Heart right ventricle (tissue), 16 donors: ENCODE results near the gene EDEM1. TPM values are rescaled to one million over a fixed set of nuclear protein-coding genes. Genes with fewer than 3 reads are reported as not detected.

ENCODE experiments used
- ATAC-seq, 8 donors: fragments of 200-7000 bp; cut with Tn5 transposase; one replicate each; pipeline ENCODE4 v1.9.1; 2020; ENCODE audit warnings: mild to moderate bottlenecking in 8 of 8, moderate library complexity in 8 of 8, moderate number of reproducible peaks in 1 of 8
- DNase-seq, 2 donors: peaks; one replicate each; pipeline ENCODE4 v3.0.0-alpha.2; 2020
- H3K27ac ChIP-seq, 10 donors: fragments of 200-600 bp; sonication (generic) in 2 of 10; one replicate each; pipeline versions ENCODE4 v1.5.0 to v1.8.0; 2020 to 2022; ENCODE audit warnings: mild to moderate bottlenecking in 3 of 10
- H3K27me3 ChIP-seq, 7 donors: fragments of 200-600 bp; one replicate each; pipeline ENCODE4 v1.8.0; 2021 to 2022; ENCODE audit warnings: mild to moderate bottlenecking in 2 of 7
- H3K36me3 ChIP-seq, 9 donors: fragments of 200-600 bp; sonication (generic) in 1 of 9; one replicate each; pipeline versions ENCODE4 v1.5.0 to v1.8.0; 2020 to 2022; ENCODE audit warnings: mild to moderate bottlenecking in 2 of 9
- H3K4me1 ChIP-seq, 9 donors: fragments of 200-600 bp; sonication (generic) in 1 of 9; one replicate each; pipeline versions ENCODE4 v1.5.0 to v1.8.0; 2020 to 2022; ENCODE audit warnings: mild to moderate bottlenecking in 4 of 9
- H3K4me3 ChIP-seq, 10 donors: fragments of 200-600 bp; sonication (generic) in 2 of 10; one replicate each; pipeline versions ENCODE4 v1.5.0 to v1.8.0; 2020 to 2022; ENCODE audit warnings: mild to moderate bottlenecking in 7 of 10, moderate library complexity in 2 of 10
- H3K9me3 ChIP-seq, 11 donors: fragments of 200-600 bp in 10 of 11; sonication (generic) in 2 of 11; one replicate each; pipeline versions ENCODE4 v1.5.0 to v1.8.0; 2013 to 2022; ENCODE audit warnings: mild to moderate bottlenecking in 2 of 11, control low read depth in 1 of 11, moderate library complexity in 1 of 11
- WGBS, 2 donors: extraction: QIAGEN DNeasy Blood & Tissue Kit; methylation state at CpG; one replicate each; pipeline ENCODE4 v1.1.7; 2013; ENCODE audit warnings: inconsistent platforms in 1 of 2; 5-methylcytosine and 5-hydroxymethylcytosine counted together
- intact Hi-C, 10 donors: fragments of 100-400 bp; cut with DNase I; formaldehyde crosslinking; loops; one replicate each; pipeline versions ENCODE4 v1.11.1 to v1.14.2; 2022
- polyA plus RNA-seq, 2 donors: library from polyadenylated mRNA; stranded (reverse); fragments of 200-250 nt; gene quantifications; one replicate each; pipeline ENCODE4 v1.2.3, GENCODE V29; 2013
- total RNA-seq, 10 donors: library from RNA; stranded (reverse); fragmentation: NEBNext Ultra II Directional in 3 of 10; extraction: Animal tissue kit (Norgen Biotek cat#: 25700) in 3 of 10; gene quantifications; one replicate each; pipeline versions ENCODE4 v1.2.1 to v1.2.4, GENCODE V29; 2021 to 2023
- TF ChIP-seq, protein P1 (sequence below), 9 donors: fragments of 200-600 bp; sonication (generic) in 2 of 9; IDR thresholded peaks; one replicate each; pipeline versions ENCODE4 v1.5.0 to v1.8.0; 2021 to 2022; ENCODE audit warnings: antibody characterized with exemption in 9 of 9, mild to moderate bottlenecking in 5 of 9, moderate library complexity in 1 of 9
- donor health status: Arrhythmogenic right ventricular cardiomyopathy.
- donor health status: ischemic (EF 13 %, LVEDD 7.1; RV severe dilation, severe dysfunction).
- donor health status: healthy with polysubstance abuse.
- donor health status: DM: no; HTN: yes; CAD: no.
- donor health status: DM: no; HTN: no; CAD: no.
- donor health status: ischemic (EF 25% LVEDD 6.9; RV normal size, moderate dysfunction).
- donor health status: ischemic (EF 25% LVEDD 5.7; RV mildly dilated, moderate dysfunction).
- donor health status: healthy.
- donor health status: DM: yes; HTN: yes; CAD: no.
- donor health status: Ischemic cardiomyopathy.
- donor health status: ischemic (EF 35%, LVEDD 5.7; RV mildly dilated, moderate dysfunction).
- donor health status: nonischemic (EF 11% LVEDD 7.7; RV severe dilation, severe dysfunction).
- donor health status: DM: yes; HTN: yes; CAD: no.
- donor health status: PGD.
- donor health status: ischemic (EF 29% LVEDD 5.4; RV normal size, mild dysfunction).
- donor health status: nonischemic (EF 23%, LVEDD 6.1; RV moderate dilation, normal function).

Gene EDEM1
- total and polyA plus RNA-seq, 12 donors = 2.2 to 19.0 (median 9.1) TPM

- ATAC-seq = no peak
- intact Hi-C loops = no loop called here
- Histone ChIP-seq H3K36me3 (peaks cover 0 to 16% (median 0%) of the 10 kb centered on the region in 9 donors), H3K27ac (peak overlapping the region in 1 of 10 donors; percentile 57), H3K4me3 (no peak overlapping the region), H3K27me3 (no peaks in the 10 kb centered on the region), H3K9me3 (no peaks in the 10 kb centered on the region), H3K4me1 (peaks cover 0 to 83% (median 30%) of the 10 kb centered on the region in 9 donors)
- WGBS, 2 donors = 88 to 90% methylated on average over 5 of the region's 5 CpGs
- DNase-seq = no peak
- TF ChIP-seq, protein P1, sequence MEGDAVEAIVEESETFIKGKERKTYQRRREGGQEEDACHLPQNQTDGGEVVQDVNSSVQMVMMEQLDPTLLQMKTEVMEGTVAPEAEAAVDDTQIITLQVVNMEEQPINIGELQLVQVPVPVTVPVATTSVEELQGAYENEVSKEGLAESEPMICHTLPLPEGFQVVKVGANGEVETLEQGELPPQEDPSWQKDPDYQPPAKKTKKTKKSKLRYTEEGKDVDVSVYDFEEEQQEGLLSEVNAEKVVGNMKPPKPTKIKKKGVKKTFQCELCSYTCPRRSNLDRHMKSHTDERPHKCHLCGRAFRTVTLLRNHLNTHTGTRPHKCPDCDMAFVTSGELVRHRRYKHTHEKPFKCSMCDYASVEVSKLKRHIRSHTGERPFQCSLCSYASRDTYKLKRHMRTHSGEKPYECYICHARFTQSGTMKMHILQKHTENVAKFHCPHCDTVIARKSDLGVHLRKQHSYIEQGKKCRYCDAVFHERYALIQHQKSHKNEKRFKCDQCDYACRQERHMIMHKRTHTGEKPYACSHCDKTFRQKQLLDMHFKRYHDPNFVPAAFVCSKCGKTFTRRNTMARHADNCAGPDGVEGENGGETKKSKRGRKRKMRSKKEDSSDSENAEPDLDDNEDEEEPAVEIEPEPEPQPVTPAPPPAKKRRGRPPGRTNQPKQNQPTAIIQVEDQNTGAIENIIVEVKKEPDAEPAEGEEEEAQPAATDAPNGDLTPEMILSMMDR (IDR thresholded peaks at IDR 0.05) = no peak
Measured at GRCh38 chr3:5191555-5192304, 4.2 kb downstream of the EDEM1 start.

GRCh38 chr3:5192571-5193365 is 5.3 kb downstream of the EDEM1 start:
- Histone ChIP-seq H3K4me1 (peaks cover 0 to 90% (median 34%) of the 10 kb centered on the region in 9 donors), H3K9me3 (no peaks in the 10 kb centered on the region), H3K4me3 (no peak overlapping the region), H3K27ac (peak overlapping the region in 1 of 10 donors; percentile 57), H3K27me3 (no peaks in the 10 kb centered on the region), H3K36me3 (peaks cover 0 to 16% (median 0%) of the 10 kb centered on the region in 9 donors)
- 93 to 97% methylated on average over 3 of the region's 3 CpGs for WGBS, 2 donors
- TF ChIP-seq, protein P1 (IDR thresholded peaks at IDR 0.05) = no peak
- no peak for ATAC-seq
- DNase-seq = no peak
- intact Hi-C loops = no loop called here

- DNase-seq = no peak
- Histone ChIP-seq H3K4me3 (no peak overlapping the region), H3K27me3 (no peaks in the 10 kb centered on the region), H3K27ac (peak overlapping the region in 2 of 10 donors; percentile 2 to 86), H3K36me3 (peaks cover 0 to 26% (median 0%) of the 10 kb centered on the region in 9 donors), H3K4me1 (peaks cover 0 to 100% (median 29%) of the 10 kb centered on the region in 9 donors), H3K9me3 (no peaks in the 10 kb centered on the region)
- TF ChIP-seq, protein P1 (IDR thresholded peaks at IDR 0.05) = no peak
- no peak for ATAC-seq
- 67 to 79% methylated on average over 2 of the region's 2 CpGs for WGBS, 2 donors
- intact Hi-C loops = no loop called here
Measured at GRCh38 chr3:5194341-5194740, 6.8 kb downstream of the EDEM1 start.

- intact Hi-C loops = no loop called here
- no peak for DNase-seq
- TF ChIP-seq, protein P1 (IDR thresholded peaks at IDR 0.05) = no peak
- H3K9me3 ChIP-seq = no peaks in the 10 kb centered on the region
- H3K27ac ChIP-seq = peak overlapping the region in 3 of 10 donors; percentile 2 to 86 (median 6)
- ATAC-seq = peak in 5 of 8 donors; percentile 41 to 77 (median 64)
- WGBS, 2 donors = 68 to 71% methylated on average over 2 of the region's 2 CpGs
- H3K27me3 ChIP-seq = no peaks in the 10 kb centered on the region
- H3K36me3 ChIP-seq = peaks cover 0 to 33% (median 2%) of the 10 kb centered on the region in 9 donors
- H3K4me3 ChIP-seq = no peak overlapping the region
- H3K4me1 ChIP-seq = peaks cover 0 to 100% (median 25%) of the 10 kb centered on the region in 9 donors
Measured at GRCh38 chr3:5194801-5195509, 7.4 kb downstream of the EDEM1 start.
